HG03521 (cell line): Measurements from ENCODE around the gene RSRC2.
"Not testable (repeated sequence)": the region's sequence is repeated elsewhere in the genome, so short reads cannot be mapped to it uniquely, and the experiment has no call there.

Experiments
- ATAC-seq: cut with Tn5 transposase; IDR thresholded peaks from one replicate; pipeline ENCODE4 v1.9.1; 2021; ENCODE audit warnings: mild to moderate bottlenecking, moderate library complexity; ENCODE audit not compliant: unreplicated experiment

Gene RSRC2

DNA sequence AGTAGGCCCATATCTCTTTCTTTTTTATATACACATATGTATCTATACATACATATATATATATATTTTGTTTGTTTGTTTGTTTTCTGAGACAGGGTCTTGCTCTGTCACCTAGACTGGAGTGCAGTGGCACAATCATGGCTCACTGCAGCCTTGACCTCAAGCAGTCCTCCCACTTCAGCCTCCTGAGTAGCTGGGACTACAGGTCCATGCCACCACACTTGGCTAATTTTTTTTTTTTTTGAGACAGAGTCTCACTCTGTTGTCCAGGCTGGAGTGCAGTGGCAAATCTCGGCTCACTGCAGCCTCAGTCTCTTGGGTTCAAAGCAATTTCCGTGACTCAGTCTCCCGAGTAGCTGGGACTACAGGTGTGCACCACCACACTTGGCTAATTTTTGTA, 38.9 kb downstream of the RSRC2 start:
- not testable (repeated sequence) for ATAC-seq

DNA sequence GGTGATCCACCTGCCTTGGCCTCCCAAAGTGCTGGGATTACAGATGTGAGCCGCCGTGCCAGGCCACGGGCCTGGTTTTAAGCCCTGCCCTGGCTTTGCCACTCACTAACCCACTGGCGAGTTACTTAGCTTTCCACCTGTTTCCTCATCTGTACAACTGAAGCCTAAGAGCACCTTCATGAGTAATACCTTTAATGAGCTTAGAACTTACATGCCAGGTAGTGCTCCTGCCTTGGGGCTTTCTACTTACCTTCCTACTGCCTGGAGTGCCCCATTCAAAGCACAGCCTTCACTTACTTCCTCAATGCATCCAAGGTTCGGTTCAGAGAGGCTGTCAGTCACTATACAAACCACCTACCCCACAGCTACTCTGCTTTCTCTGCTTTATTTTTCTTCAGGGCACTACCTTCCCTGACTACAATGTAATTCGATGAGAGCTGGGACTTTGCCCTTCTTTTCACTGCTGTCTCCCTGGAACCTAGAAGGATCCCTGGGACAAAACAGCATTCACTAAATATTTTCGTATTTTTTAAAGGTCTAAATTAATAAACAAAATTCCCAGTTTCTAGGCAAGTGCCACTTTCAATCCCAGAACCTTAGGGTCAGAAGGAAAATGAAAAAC, 39.8 kb downstream of the RSRC2 start:
- no peak for ATAC-seq

DNA sequence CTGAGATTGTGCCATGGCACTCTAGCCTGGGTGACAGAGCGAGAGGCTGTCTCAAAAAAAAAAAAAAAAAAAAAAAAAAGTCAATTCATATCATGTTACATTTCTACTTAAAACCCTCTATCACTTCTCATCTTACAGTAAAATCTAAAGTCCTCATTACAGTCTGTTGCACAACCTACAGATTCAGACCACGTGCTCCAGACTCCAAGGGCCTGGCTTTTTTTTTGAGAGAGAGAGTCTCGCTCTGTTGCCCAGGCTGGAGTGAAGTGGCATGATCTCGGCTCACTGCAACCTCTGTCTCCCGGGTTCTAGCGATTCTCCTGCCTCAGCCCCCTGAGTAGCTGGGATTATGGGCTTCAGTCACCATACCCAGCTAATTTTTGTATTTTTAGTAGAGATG, 40.4 kb downstream of the RSRC2 start:
- ATAC-seq, result not testable (repeated sequence)

GRCh38 chr12:122484385-122484784, 42.4 kb downstream of the RSRC2 start:
- ATAC-seq, result not testable (repeated sequence)

DNA sequence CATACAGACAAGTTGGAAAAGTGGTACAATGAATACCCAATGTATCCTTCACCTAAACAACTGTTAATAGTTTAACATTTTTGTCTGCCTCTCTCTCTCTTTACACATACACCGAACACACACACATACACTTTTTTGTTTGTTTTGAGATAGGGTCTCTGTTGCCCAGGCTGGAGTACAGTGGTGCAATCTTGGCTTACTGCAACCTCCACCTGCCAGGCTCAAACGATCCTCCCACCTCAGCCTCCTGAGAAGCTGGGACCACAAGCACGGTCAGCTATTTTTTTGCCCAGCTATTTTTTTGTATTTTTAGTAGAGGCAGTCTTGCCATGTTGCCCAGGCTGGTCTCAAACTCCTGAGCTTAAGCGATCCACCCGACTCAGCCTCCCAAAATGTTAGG, 42.8 kb downstream of the RSRC2 start:
- no peak for ATAC-seq

- ATAC-seq, result no peak
Measured at GRCh38 chr12:122481861-122482260, 44.9 kb downstream of the RSRC2 start.

GRCh38 chr12:122480753-122481152, 46.0 kb downstream of the RSRC2 start:
- no peak for ATAC-seq

DNA sequence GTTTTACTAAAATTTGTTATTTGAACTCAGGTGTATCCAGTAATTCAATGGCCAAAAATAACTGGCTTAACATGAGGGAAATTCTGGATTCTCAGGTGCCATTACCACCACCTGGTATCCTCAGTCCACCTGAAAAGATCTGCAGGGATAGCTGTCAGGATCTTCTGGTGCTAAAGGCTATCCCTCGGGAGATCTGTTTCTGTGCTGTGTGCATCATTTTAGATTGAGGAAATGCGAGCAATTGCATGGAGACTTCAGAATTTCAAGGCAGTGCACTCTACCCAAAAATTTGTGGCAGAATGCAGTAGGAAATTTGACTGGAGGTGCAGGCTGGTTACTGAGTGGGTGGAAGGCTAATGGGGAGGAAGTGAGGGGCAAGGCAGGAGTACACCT, 52.4 kb downstream of the RSRC2 start:
- ATAC-seq, result no peak

DNA sequence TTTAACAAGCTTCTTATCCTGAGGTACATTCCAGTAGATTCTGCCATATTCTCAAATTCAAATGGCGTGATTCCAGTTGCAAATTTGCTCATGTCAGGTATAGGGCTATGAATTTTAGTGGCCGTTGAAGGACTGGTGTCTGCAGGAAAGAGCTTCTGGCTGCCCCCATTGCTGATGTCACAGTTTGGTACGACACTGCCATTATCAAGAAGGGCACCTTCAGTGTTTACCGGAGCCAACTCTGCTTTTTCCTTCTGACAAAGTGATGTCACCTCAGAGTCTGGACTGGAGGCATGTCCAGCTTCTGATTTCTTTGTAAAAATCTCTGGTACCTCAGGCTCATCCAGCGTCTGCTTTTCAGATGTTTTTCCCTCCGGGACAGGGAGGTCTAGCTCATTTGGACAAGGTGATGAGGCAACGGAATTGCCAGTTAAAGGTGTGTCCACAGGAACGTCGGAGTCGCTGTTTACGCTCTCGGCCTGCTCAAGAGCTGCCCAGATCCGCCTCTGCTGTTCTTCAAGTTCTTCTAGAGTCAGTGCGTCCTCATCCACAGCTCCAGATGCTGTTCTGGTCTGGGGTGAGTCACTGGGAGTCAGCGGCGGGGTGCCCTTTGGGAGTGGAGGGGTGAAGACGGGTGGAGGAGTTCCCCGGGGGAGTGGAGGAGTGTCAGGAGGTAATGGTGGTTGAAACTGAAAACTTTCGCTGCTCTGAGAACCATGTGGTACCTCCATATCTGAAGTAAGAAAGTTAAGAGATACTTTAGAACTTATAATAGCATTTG, 53.0 kb downstream of the RSRC2 start:
- no peak for ATAC-seq

DNA sequence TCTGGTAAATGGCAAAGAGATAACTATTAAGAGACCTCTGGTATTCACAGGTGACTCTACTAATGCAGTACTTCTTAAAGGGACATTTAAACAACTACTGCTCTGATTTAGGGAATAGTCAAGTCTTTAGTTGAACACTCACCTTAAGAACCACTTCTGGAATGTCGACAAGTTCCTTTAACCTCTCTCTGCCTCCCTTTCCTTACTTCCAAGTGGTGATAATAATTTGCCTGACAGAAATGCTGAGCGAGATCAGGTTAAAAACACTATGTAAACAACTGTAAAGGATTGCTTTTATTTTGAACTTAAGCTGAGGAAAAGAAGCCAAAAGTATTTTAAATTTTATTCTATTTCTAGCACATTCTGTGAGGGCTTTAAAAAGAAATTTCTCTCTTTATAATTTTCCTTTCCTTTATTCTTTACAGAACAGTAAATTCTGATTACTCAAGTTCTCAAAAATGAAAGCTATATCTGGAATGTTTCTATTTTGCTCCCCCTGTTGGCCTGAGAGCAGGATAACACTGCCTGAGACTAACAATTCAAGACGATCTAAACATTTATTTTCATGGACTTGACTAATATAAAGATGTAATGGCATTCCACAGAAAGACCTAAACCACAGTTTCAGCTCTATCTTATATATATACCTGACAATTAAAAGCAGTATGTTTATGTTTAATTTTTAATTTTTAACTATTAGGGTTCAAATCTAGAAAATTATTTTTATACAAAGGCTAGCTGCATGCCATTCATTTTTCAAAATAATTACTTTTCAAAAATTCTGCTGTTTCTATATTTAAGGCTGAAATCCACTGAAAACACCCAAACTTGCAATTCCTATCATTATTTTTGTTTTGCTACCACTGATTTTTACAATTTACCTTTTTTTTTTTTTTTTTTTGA, 55.2 kb downstream of the RSRC2 start:
- no peak for ATAC-seq

DNA sequence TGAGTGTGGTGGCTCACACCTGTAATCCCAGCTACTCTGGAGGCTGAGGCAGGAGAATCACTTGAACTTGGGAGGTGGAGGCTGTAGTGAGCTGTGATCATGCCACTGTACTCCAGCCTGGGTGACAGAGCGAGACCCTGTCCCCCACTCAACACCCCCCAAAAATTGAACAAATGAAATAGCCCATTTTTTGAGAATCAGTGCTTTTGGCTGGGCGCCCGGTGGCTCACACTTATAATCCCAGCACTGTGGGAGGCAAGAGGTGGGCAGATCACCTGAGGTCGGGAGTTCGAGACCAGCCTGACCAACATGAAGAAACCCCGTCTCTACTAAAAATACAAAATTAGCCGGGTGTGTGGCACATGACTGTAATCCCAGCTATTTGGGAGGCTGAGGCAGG, 56.2 kb downstream of the RSRC2 start:
- ATAC-seq, result not testable (repeated sequence)

DNA sequence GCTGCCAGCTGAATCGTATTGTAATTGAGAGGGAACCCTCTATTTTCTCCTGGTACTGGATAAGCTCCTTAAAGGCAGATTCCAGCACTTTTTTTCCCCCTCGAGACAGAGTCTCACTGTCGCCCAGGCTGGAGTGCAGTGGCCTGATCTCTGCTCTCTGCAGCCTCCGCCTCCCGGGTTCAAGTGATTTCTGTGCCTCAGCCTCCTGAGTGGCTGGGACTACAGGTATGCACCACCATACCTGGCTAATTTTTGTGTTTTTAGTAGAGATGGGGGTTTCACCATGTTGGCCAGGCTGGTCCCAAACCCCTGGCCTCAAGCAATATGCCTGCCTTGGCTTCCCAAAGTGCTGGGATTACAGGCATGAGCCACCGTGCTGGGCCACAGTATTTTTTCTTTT, 56.9 kb downstream of the RSRC2 start:
- ATAC-seq, result not testable (repeated sequence)

GRCh38 chr12:122467983-122468382, 58.8 kb downstream of the RSRC2 start:
- no peak for ATAC-seq

DNA sequence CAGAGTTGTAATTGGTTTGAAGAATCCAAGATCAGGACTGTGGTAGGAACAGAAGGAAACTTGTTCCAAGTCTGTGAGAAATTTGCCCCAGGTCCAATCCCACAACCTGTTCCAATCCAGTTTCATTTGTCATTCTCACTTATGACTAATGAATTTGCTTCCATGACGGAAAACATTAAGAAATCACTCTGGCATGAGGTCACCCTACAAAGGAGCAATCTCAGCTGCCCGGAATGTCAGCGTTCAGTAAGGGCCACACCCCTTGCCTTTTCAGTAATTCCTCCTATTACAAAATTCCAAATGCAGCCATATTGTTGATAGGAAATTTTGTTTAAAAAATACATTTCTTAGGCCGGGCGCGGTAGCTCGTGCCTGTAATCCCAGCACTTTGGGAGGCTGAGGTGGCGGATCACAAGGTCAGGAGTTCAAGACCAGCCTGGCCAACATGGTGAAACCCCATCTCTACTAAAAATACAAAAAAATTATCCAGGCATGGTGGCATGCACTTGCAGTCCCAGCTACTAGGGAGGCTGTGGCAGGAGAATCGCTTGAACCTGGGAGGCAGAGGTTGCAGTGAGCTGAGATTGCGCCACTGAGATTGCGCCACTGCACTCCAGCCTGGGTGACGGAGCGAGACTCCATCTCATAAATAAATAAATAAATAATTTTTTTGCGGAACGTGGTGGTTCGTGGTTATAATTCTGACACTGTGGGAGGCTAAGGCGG, 62.3 kb downstream of the RSRC2 start:
- not testable (repeated sequence) for ATAC-seq

- no peak for ATAC-seq
Measured at GRCh38 chr12:122460641-122461040, 66.1 kb downstream of the RSRC2 start.

GRCh38 chr12:122460061-122460460, 66.7 kb downstream of the RSRC2 start:
- no peak for ATAC-seq

DNA sequence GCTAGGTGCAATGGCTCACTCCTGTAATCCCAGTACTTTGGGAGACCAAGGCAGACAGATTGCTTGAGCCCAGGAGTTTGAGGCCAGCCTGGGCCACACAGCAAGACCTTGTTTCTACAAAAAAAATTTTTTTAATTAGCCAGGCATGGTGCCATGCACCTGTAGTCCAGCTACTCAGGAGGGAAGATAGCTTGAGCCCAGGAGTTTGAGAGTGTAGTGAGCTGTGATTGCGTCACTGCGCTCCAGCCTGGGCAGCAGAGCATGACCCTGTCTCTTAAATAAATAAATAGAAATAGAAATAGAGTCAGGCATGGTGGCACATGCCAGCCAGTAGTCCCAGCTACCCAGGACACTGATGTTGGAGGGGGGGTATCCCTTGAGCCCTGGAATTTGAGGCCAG, 67.5 kb downstream of the RSRC2 start:
- no peak for ATAC-seq

- no peak for ATAC-seq
Measured at GRCh38 chr12:122458105-122459035, 68.4 kb downstream of the RSRC2 start.

GRCh38 chr12:122457627-122458026, 69.1 kb downstream of the RSRC2 start:
- no peak for ATAC-seq

GRCh38 chr12:122454739-122455138, 72.0 kb downstream of the RSRC2 start:
- ATAC-seq, result no peak
